ENCODE data around the gene DNAJB2. TPM values are rescaled to one million over a fixed set of nuclear protein-coding genes. Genes with fewer than 3 reads are reported as not detected.
A peak's percentile ranks its signal among the peaks of the same experiment; 100 is the strongest.
"Not testable (repeated sequence)": the region's sequence is repeated elsewhere in the genome, so short reads cannot be mapped to it uniquely, and the experiment has no call there.

DNAJB2 gene
- total RNA-seq, 6 experiments from 2014 or later = 32.6 to 52.1 (median 39.9) TPM

GRCh38 chr2:219253753-219254589 lies 25.2 kb upstream of the DNAJB2 start, which contains the start of gene TUBA4A:
TSS of gene TUBA4A (minus strand) at chr2:219253918. CDS start at chr2:219253858, 60 bp downstream.
- peak within 1 kb of the TSS; percentile 56 to 69 (median 67) for H3K4me3 ChIP-seq
- DNase-seq = peak; percentile 91 to 93 (median 92)
- WGBS (ENCODE audit: insufficient coverage, low coverage, low lambda C conversion rate, missing lambda C conversion rate) = no CpG with 5 or more reads among the region's 76 CpGs
- intact Hi-C loops (cut with DNase I) = no loop called here
- H3K4me1 ChIP-seq = peaks cover 0 to 26% (median 13%) of the 10 kb centered on the region in 4 donors
- H3K36me3 ChIP-seq = no peaks in the 10 kb centered on the region
- ATAC-seq = peak; percentile 85 to 90 (median 86)
- no peaks in the 10 kb centered on the region for H3K9me3 ChIP-seq
- H3K27me3 ChIP-seq = no peaks in the 10 kb centered on the region
- H3K27ac ChIP-seq = peak within 1 kb of the TSS; percentile 61 to 79 (median 63)
- TF ChIP-seq CTCF (IDR thresholded peaks at IDR 0.05) = peak in 1 of 4 donors; percentile 29
- peak; percentile 99 for TF ChIP-seq POLR2A (IDR thresholded peaks at IDR 0.05)

- no peaks in the 10 kb centered on the region for H3K9me3 ChIP-seq
- ATAC-seq (peak; percentile 1 to 5 (median 1)), DNase-seq (no peak)
- H3K27ac ChIP-seq = peak overlapping the region; percentile 61 to 72 (median 63)
- TF ChIP-seq CTCF (IDR thresholded peaks at IDR 0.05) (no peak), POLR2A (IDR thresholded peaks at IDR 0.05) (no peak)
- peaks cover 0 to 19% (median 9%) of the 10 kb centered on the region in 4 donors for H3K4me1 ChIP-seq
- 39% methylated on average over 7 of the region's 12 CpGs for WGBS (ENCODE audit: insufficient coverage, low coverage, low lambda C conversion rate, missing lambda C conversion rate)
- H3K4me3 ChIP-seq = peak overlapping the region; percentile 56 to 69 (median 67)
- H3K36me3 ChIP-seq = no peaks in the 10 kb centered on the region
- H3K27me3 ChIP-seq = no peaks in the 10 kb centered on the region
- intact Hi-C loops (cut with DNase I) = no loop called here
These were observed 24.5 kb upstream of the DNAJB2 start for GRCh38 chr2:219254590-219255201.

GRCh38 chr2:219258942-219259341 lies 20.2 kb upstream of the DNAJB2 start:
- H3K27me3 ChIP-seq; H3K4me1 ChIP-seq; H3K4me3 ChIP-seq; H3K36me3 ChIP-seq; intact Hi-C loops (cut with DNase I); ATAC-seq; H3K27ac ChIP-seq; DNase-seq; H3K9me3 ChIP-seq: not testable (repeated sequence)
- 85% methylated on average over 10 of the region's 10 CpGs for WGBS (ENCODE audit: insufficient coverage, low coverage, low lambda C conversion rate, missing lambda C conversion rate)

- no peak for ATAC-seq
These were observed 17.9 kb upstream of the DNAJB2 start for GRCh38 chr2:219261024-219261855.

More at GRCh38 chr2:219261024-219261855, 17.9 kb upstream of the DNAJB2 start:
- Histone ChIP-seq H3K27me3 (no peaks in the 10 kb centered on the region), H3K9me3 (no peaks in the 10 kb centered on the region), H3K4me3 (no peak overlapping the region), H3K36me3 (no peaks in the 10 kb centered on the region), H3K27ac (no peak overlapping the region), H3K4me1 (no peaks in the 10 kb centered on the region)
- TF ChIP-seq CTCF (IDR thresholded peaks at IDR 0.05) (no peak), POLR2A (IDR thresholded peaks at IDR 0.05) (no peak)
- no peak for DNase-seq
- intact Hi-C loops (cut with DNase I) = no loop called here
- 55% methylated on average over 4 of the region's 5 CpGs for WGBS (ENCODE audit: insufficient coverage, low coverage, low lambda C conversion rate, missing lambda C conversion rate)
